Thoracic aorta (tissue), 2 donors: ENCODE measurements around the gene TAAR2. TPM values are rescaled to one million over a fixed set of nuclear protein-coding genes. Genes with fewer than 3 reads are reported as not detected.
"Not testable (repeated sequence)": the region's sequence is repeated elsewhere in the genome, so short reads cannot be mapped to it uniquely, and the experiment has no call there.

Experiments
- ATAC-seq: fragments of 150-250 bp; one replicate; pipeline ENCODE4 v1.8.0; 2017; ENCODE audit warnings: low read depth; ENCODE audit not compliant: insufficient number of reproducible peaks, low FRiP score
- DNase-seq: peaks from one replicate; pipeline ENCODE4 v3.0.0-alpha.2; 2020; ENCODE audit warnings: low spot score
- H3K27ac ChIP-seq, 2 donors: fragments of 200-600 bp; sonication (generic); 1 replicate in 1 of 2; 2 replicates in 1 of 2; pipeline ENCODE4 v1.5.1; 2016; ENCODE audit warnings: mild to moderate bottlenecking in 2 of 2, moderate library complexity in 2 of 2
- H3K27me3 ChIP-seq: fragments of 200-600 bp; sonication (generic); replicated peaks from 2 replicates; pipeline ENCODE4 v1.6.0; 2016; ENCODE audit warnings: mild to moderate bottlenecking; ENCODE audit not compliant: insufficient read depth
- H3K36me3 ChIP-seq: fragments of 200-600 bp; sonication (generic); one replicate; pipeline ENCODE4 v1.5.1; 2016
- H3K4me1 ChIP-seq, 2 donors: fragments of 200-600 bp; sonication (generic); 1 replicate in 1 of 2; 2 replicates in 1 of 2; pipeline versions ENCODE4 v1.5.1 to v1.6.0; 2016; ENCODE audit warnings: low read depth in 2 of 2, mild to moderate bottlenecking in 1 of 2; ENCODE audit not compliant: control insufficient read depth in 1 of 2
- H3K4me3 ChIP-seq: fragments of 200-600 bp; sonication (generic); 2 replicates; pipeline ENCODE4 v1.5.1; 2016; ENCODE audit warnings: mild to moderate bottlenecking
- H3K9me3 ChIP-seq: fragments of 200-600 bp; sonication (generic); 2 replicates; pipeline ENCODE4 v1.5.1; 2016
- total RNA-seq, 2 donors: library from RNA; depleted of rRNA; stranded (reverse); fragments of >200 nt; gene quantifications; one replicate each; pipeline versions ENCODE4 v1.1.0 to v1.2.3, GENCODE V29; 2016
- TF ChIP-seq, protein P1 (sequence below): fragments of 200-600 bp; sonication (generic); IDR thresholded peaks from one replicate; pipeline ENCODE4 v1.5.1; 2019; ENCODE audit warnings: antibody characterized with exemption

TAAR2 gene
- total RNA-seq, 2 donors from 2014 or later: not detected

DNA sequence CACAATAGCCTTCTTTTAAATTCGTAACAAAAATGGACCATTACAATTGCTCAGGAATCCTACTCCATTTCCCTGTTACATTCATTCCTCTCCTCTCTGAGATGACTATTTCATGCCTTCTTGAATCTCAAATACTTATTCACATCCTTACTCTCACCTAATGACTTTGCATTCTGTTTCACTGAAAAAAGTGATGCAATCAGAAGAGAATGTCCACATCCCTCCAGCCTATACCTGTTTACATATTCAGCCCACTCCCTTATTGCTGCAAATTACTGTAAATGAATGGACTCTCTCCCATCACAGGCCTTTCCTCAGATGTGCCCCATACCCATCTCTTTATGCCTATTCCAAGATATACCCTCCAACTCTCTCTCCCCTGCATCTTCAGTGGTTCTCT, 26.4 kb upstream of the TAAR2 start:
- DNase-seq (no peak), ATAC-seq (no peak)
- Histone ChIP-seq H3K9me3 (no peaks in the 10 kb centered on the region), H3K36me3 (no peaks in the 10 kb centered on the region), H3K27me3 (no peaks in the 10 kb centered on the region), H3K4me1 (peaks cover 5 to 13% of the 10 kb centered on the region in 2 donors), H3K4me3 (no peak overlapping the region), H3K27ac (no peak overlapping the region)
- TF ChIP-seq, protein P1, sequence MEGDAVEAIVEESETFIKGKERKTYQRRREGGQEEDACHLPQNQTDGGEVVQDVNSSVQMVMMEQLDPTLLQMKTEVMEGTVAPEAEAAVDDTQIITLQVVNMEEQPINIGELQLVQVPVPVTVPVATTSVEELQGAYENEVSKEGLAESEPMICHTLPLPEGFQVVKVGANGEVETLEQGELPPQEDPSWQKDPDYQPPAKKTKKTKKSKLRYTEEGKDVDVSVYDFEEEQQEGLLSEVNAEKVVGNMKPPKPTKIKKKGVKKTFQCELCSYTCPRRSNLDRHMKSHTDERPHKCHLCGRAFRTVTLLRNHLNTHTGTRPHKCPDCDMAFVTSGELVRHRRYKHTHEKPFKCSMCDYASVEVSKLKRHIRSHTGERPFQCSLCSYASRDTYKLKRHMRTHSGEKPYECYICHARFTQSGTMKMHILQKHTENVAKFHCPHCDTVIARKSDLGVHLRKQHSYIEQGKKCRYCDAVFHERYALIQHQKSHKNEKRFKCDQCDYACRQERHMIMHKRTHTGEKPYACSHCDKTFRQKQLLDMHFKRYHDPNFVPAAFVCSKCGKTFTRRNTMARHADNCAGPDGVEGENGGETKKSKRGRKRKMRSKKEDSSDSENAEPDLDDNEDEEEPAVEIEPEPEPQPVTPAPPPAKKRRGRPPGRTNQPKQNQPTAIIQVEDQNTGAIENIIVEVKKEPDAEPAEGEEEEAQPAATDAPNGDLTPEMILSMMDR: no peak

DNA sequence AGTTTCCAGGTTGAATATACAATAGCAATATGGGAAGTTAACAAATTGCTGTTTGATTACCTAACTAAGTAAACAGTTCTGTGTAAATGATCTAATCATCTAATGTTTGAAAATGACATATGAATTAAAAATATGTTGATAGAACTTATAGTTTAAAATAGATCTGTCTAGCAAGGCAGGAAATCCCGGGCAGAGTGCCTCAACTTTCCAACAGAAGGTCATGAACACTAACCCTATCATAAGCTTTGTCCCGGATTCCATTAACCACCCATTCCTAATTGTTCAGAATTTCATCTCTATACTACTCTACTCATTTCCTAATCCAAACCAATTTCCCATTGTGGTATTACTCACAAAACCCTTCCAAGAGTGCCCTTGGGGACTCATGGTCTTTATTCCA, 24.8 kb upstream of the TAAR2 start:
- TF ChIP-seq, protein P1: no peak
- no peaks in the 10 kb centered on the region for H3K27me3 ChIP-seq
- no peak overlapping the region for H3K4me3 ChIP-seq
- DNase-seq (no peak), ATAC-seq (no peak)
- H3K36me3 ChIP-seq: no peaks in the 10 kb centered on the region
- H3K27ac ChIP-seq: no peak overlapping the region
- no peaks in the 10 kb centered on the region for H3K9me3 ChIP-seq
- H3K4me1 ChIP-seq: peaks cover 5 to 13% of the 10 kb centered on the region in 2 donors

DNA sequence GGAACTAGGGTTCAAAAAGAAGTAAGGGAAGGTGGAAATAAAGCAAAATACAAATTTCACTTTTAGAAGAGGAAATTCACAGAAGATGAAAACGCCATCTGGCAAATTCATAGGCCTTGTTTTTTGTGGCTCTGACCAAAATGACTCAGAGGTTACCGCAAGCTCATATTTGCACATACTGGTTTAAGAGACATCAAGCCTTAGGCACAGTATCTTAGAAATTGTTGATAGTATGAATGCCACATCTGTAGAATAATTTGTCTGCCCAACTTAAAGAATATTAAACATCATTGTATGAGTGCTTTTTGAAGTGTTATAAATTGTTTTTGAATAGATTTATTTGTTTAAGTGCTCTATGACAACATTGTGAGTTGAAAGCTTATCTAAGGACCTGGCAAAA, 24.3 kb upstream of the TAAR2 start:
- no peaks in the 10 kb centered on the region for H3K27me3 ChIP-seq
- TF ChIP-seq, protein P1: no peak
- peaks cover 5 to 13% of the 10 kb centered on the region in 2 donors for H3K4me1 ChIP-seq
- no peak for ATAC-seq
- no peaks in the 10 kb centered on the region for H3K36me3 ChIP-seq
- no peak for DNase-seq
- H3K9me3 ChIP-seq: no peaks in the 10 kb centered on the region
- no peak overlapping the region for H3K4me3 ChIP-seq
- no peak overlapping the region for H3K27ac ChIP-seq

DNA sequence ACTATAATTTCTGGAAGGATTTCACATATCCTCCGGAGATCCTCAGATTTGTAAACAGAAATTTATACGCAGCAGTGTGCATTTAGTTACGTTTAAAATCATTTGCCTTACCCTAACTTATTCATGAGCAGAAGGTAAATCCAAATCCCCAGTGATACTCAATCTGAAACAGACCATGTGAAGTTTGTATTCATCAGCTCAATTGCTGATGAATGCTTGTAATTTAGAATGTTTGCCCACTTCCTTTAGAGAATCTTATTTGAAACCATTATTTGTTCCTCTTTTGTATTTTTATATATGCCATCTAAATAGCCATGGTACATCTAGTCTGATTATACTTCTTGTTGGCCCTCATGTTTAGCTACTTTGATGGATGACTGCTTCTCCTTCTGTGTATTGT, 19.5 kb upstream of the TAAR2 start:
- ATAC-seq: no peak
- H3K4me3 ChIP-seq: no peak overlapping the region
- H3K36me3 ChIP-seq: no peaks in the 10 kb centered on the region
- DNase-seq: no peak
- peaks cover 4 to 5% of the 10 kb centered on the region in 2 donors for H3K4me1 ChIP-seq
- H3K9me3 ChIP-seq: no peaks in the 10 kb centered on the region
- TF ChIP-seq, protein P1: no peak
- H3K27ac ChIP-seq: no peak overlapping the region
- H3K27me3 ChIP-seq: no peaks in the 10 kb centered on the region

DNA sequence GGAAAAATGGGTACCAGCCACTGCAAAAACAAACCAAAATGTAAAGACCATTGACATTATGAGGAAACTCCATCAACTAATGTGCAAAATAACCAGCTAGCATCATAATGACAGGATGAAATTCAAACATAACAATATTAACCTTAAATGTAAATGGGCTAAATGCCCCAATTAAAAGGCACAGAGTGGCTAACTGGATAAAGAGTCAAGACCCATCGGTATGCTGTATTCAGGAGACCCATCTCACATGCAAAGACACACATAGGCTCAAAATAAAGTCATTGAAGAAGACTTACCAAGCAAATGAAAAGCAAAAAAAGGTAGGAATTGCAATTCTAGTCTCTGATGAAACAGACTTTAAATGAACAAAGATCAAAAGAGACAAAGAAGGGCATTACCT, 13.1 kb upstream of the TAAR2 start:
- DNase-seq, H3K4me1 ChIP-seq, H3K9me3 ChIP-seq, H3K4me3 ChIP-seq, H3K36me3 ChIP-seq, H3K27me3 ChIP-seq, ATAC-seq, H3K27ac ChIP-seq: not testable (repeated sequence)

DNA sequence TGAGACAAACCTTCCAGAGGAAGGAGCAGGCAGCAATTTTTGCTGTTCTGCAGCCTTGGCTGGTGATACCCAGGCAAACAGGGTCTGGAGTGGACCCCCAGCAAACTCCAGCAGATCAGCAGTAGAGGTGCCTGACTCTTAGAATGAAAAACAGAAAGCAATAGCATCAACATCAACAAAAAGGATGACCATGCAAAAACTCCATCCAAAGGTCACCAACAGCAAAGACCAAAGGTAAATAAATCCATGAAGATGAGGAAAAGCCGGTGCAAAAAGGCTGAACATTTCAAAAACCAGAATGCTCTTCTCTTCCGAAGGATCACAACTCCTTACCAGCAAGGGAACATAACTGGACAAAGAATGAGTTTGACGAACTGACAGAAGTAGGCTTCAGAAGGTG, 11.8 kb upstream of the TAAR2 start:
- H3K4me1 ChIP-seq, ATAC-seq, H3K27ac ChIP-seq, H3K4me3 ChIP-seq, DNase-seq, H3K9me3 ChIP-seq, H3K36me3 ChIP-seq, H3K27me3 ChIP-seq: not testable (repeated sequence)

DNA sequence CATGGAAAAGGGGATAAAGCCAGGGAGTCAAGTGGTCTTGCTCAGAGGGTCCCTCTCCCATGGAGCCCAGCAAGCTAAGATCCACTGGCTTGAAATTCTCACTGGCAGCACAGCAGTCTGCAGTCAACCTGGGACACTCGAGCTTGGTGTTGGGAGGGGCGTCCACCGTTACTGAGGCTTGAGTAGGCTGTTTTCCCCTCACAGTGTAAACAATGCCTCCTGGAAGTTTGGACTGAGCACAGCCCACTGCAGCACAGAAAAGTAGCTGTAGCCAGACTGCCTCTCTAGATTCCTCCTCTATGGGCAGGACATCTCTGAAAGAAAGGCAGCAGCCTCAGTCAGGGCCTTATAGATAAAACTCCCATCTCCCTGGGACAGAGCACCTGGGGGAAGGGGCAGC, 11.2 kb upstream of the TAAR2 start:
- H3K27me3 ChIP-seq, H3K4me1 ChIP-seq, H3K4me3 ChIP-seq, ATAC-seq, H3K27ac ChIP-seq, H3K9me3 ChIP-seq, DNase-seq, H3K36me3 ChIP-seq: not testable (repeated sequence)
